ENCODE data around the gene PHF19. TPM values are rescaled to one million over a fixed set of nuclear protein-coding genes. Genes with fewer than 3 reads are reported as not detected.

The PHF19 gene
- total and polyA plus RNA-seq, 2 of the 8 experiments (the other 6 are each of a cell fraction or from before 2014, with no cell fraction given) = 28.2 to 31.8 TPM

DNA sequence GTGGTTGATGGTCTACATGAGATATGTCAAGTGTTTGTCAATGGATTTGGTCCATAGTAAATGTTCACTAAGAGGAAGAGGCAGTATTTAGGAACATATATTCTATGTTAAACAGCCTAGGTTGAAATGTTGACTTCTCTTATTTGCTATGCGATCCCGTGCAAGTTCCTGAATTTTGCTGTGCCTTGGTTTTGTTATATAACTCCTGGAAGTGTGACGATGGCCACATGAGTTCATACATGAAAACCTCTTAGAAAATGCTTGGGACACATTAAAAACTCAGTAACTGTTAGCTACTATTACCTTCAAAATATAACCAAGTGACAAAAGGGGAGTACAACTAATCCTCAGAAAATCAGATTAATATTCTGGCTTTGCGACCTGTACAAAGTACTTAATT is 61.9 kb downstream of the PHF19 start:
- no peak overlapping the region for H3K9ac ChIP-seq (replicated peaks in 1 of 4; ENCODE audit: extremely low read depth in 1 of 4, low read depth in 3 of 4, low read length in 3 of 4)
- no peak overlapping the region for H2BK12ac ChIP-seq (ENCODE audit: low read depth, low read length)
- POLR2A ChIA-PET (ENCODE audit: partially characterized antibody) = interaction anchor here (1.0 kb wide), 1 partner anchor 22 kb away, joined by 5 read pairs; the partner anchor contains the start of gene FBXW2
- no peak overlapping the region for H2BK120ac ChIP-seq (replicated peaks; ENCODE audit: low read depth, low read length)
- no peaks in the 10 kb centered on the region for H3K4me1 ChIP-seq (replicated peaks in 1 of 4; ENCODE audit: control insufficient read depth in 3 of 4, insufficient read depth in 4 of 4, low read length in 3 of 4)
- H3K79me1 ChIP-seq (ENCODE audit: low read depth, low read length) = no peaks in the 10 kb centered on the region
- DNase-seq (ENCODE audit: low read depth in 1 of 2, low spot score in 2 of 2) = no peak
- no peak overlapping the region for H3K18ac ChIP-seq (ENCODE audit: extremely low read depth, low read length)
- 94% methylated on average over 4 of the region's 4 CpGs; no CpG with 5 or more reads in 1 of the 2 experiments for WGBS, 2 experiments (ENCODE audit: extremely low coverage in 1 of 2, insufficient coverage in 1 of 2, insufficient read length in 1 of 2, insufficient replicate concordance in 2 of 2, low coverage in 1 of 2, low lambda C conversion rate in 2 of 2, missing lambda C conversion rate in 1 of 2)
- H3K36me3 ChIP-seq (ENCODE audit: control insufficient read depth in 2 of 4, insufficient read depth in 4 of 4, low read length in 3 of 4) = peaks cover 0 to 33% (median 13%) of the 10 kb centered on the region in 4 experiments; a peak in 6 of 8 replicates
- H3K14ac ChIP-seq (ENCODE audit: insufficient read length) = no peak overlapping the region
- no peak overlapping the region for H2AK5ac ChIP-seq (ENCODE audit: low read depth, low read length)
- no peak overlapping the region for H3K27ac ChIP-seq (ENCODE audit: low read depth, low read length)
- H3K4me3 ChIP-seq (ENCODE audit: extremely low read depth in 1 of 4, insufficient read depth in 2 of 4, low read depth in 3 of 4, low read length in 4 of 4) = no peak overlapping the region
- no peak overlapping the region for H2BK20ac ChIP-seq (ENCODE audit: low read length)
- H3K23me2 ChIP-seq (ENCODE audit: low read depth, low read length) = 0 out of 2 replicates have a peak, but pooled peaks cover 2% of the 10 kb centered on the region
- no peaks in the 10 kb centered on the region for H3K9me3 ChIP-seq (ENCODE audit: insufficient read depth in 2 of 2, low read depth in 1 of 2, low read length in 1 of 2)
- no peak overlapping the region for H4K5ac ChIP-seq (ENCODE audit: insufficient read length, low read depth, low read length)
- H3K79me2 ChIP-seq (ENCODE audit: control insufficient read depth in 1 of 2, insufficient read depth in 2 of 2, low read length in 2 of 2) = no peaks in the 10 kb centered on the region
- no peaks in the 10 kb centered on the region for H3K27me3 ChIP-seq (replicated peaks in 1 of 4; ENCODE audit: control insufficient read depth in 3 of 4, extremely low read depth in 1 of 4, insufficient read depth in 3 of 4, low read length in 3 of 4)
- H4K91ac ChIP-seq (replicated peaks; ENCODE audit: insufficient read length, low read length) = no peak overlapping the region
- no peak overlapping the region for H3K56ac ChIP-seq (replicated peaks; ENCODE audit: insufficient read length, low read depth, low read length)
- H2BK15ac ChIP-seq (ENCODE audit: low read length) = no peak overlapping the region
- no peak overlapping the region for H2AFZ ChIP-seq (ENCODE audit: low read length)
- no peak overlapping the region for H2BK5ac ChIP-seq (ENCODE audit: low read depth, low read length)
- CTCF ChIA-PET (ENCODE audit: partially characterized antibody) = no interaction called here
- H4K20me1 ChIP-seq (replicated peaks in 1 of 2; ENCODE audit: control insufficient read depth in 1 of 2, insufficient read depth in 2 of 2, low read length in 2 of 2) = no peaks in the 10 kb centered on the region
- H3K23ac ChIP-seq (ENCODE audit: insufficient read length) = no peak overlapping the region
- FAIRE-seq = no peak
- no peak overlapping the region for H4K8ac ChIP-seq (ENCODE audit: extremely low read depth, insufficient read depth, low read length)
- no peak overlapping the region for H3K4ac ChIP-seq (replicated peaks; ENCODE audit: insufficient read length, low read depth, low read length)
- H3K4me2 ChIP-seq (ENCODE audit: insufficient read depth in 1 of 2, low read depth in 2 of 2, low read length in 2 of 2) = no peak overlapping the region
- TF ChIP-seq RXRA (IDR thresholded peaks at IDR 0.05; ENCODE audit: insufficient read depth, low read depth, low read length) (no peak), TEAD4 (IDR thresholded peaks at IDR 0.05; ENCODE audit: low read depth, low read length) (no peak), CEBPB (IDR thresholded peaks at IDR 0.05; ENCODE audit: low read depth, low read length) (no peak), SP2 (IDR thresholded peaks at IDR 0.05; ENCODE audit: low read length) (no peak), SIX5 (IDR thresholded peaks at IDR 0.05; ENCODE audit: low read depth, low read length) (no peak), SP4 (IDR thresholded peaks at IDR 0.05; ENCODE audit: low read length) (no peak), RFX5 (IDR thresholded peaks at IDR 0.05; ENCODE audit: borderline replicate concordance, low read depth, low read length) (no peak), RAD21 (IDR thresholded peaks at IDR 0.05 in 1 of 2, conservative IDR thresholded peaks at IDR 0.05 in 1 of 2; ENCODE audit: low read depth in 2 of 2, low read length in 2 of 2) (no peak), CHD1 (IDR thresholded peaks at IDR 0.05; ENCODE audit: low read depth, low read length) (no peak), BCL11A (IDR thresholded peaks at IDR 0.05; ENCODE audit: low read depth in 2 of 2, low read length in 2 of 2) (no peak), EGR1 (IDR thresholded peaks at IDR 0.05; ENCODE audit: borderline replicate concordance, low read depth, low read length) (no peak), ZNF274 (IDR thresholded peaks at IDR 0.05; ENCODE audit: borderline replicate concordance, extremely low read depth, low read length) (no peak), GABPA (IDR thresholded peaks at IDR 0.05; ENCODE audit: borderline replicate concordance, insufficient read depth, low read length) (no peak)
- TF ChIP-seq, protein P1, sequence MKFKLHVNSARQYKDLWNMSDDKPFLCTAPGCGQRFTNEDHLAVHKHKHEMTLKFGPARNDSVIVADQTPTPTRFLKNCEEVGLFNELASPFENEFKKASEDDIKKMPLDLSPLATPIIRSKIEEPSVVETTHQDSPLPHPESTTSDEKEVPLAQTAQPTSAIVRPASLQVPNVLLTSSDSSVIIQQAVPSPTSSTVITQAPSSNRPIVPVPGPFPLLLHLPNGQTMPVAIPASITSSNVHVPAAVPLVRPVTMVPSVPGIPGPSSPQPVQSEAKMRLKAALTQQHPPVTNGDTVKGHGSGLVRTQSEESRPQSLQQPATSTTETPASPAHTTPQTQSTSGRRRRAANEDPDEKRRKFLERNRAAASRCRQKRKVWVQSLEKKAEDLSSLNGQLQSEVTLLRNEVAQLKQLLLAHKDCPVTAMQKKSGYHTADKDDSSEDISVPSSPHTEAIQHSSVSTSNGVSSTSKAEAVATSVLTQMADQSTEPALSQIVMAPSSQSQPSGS (IDR thresholded peaks at IDR 0.05; ENCODE audit: low read length) = no peak
